Gastrocnemius medialis (tissue), 4 donors: Measurements from ENCODE around the gene CFI. TPM values are rescaled to one million over a fixed set of nuclear protein-coding genes. Genes with fewer than 3 reads are reported as not detected.

ENCODE experiments used
- ATAC-seq, 2 donors: fragments of 150-250 bp; one replicate each; pipeline ENCODE4 v1.9.1; 2016
- DNase-seq, 2 donors: peaks; one replicate each; pipeline ENCODE4 v3.0.0-alpha.2; 2019
- H3K27ac ChIP-seq, 4 donors: fragments of 200-600 bp; sonication (generic); 1 replicate in 1 of 4; 2 replicates in 3 of 4; pipeline ENCODE4 v1.5.1; 2016 to 2018; ENCODE audit warnings: mild to moderate bottlenecking in 2 of 4, moderate library complexity in 1 of 4
- H3K27me3 ChIP-seq, 3 donors: fragments of 200-600 bp; sonication (generic) in 2 of 3; 1 replicate in 1 of 3; 2 replicates in 2 of 3; pipeline versions ENCODE4 v1.5.1 to v1.6.0; 2016 to 2019; ENCODE audit warnings: mild to moderate bottlenecking in 1 of 3, moderate library complexity in 1 of 3
- H3K36me3 ChIP-seq, 2 donors: fragments of 200-600 bp; sonication (generic) in 1 of 2; one replicate each; pipeline ENCODE4 v1.5.1; 2017 to 2018
- H3K4me1 ChIP-seq, 2 donors: fragments of 200-600 bp; sonication (generic) in 1 of 2; one replicate each; pipeline ENCODE4 v1.5.1; 2016 to 2017; ENCODE audit warnings: mild to moderate bottlenecking in 2 of 2
- H3K4me3 ChIP-seq, 4 donors: fragments of 200-600 bp; sonication (generic) in 3 of 4; 1 replicate in 1 of 4; 2 replicates in 3 of 4; pipeline ENCODE4 v1.5.1; 2016 to 2019; ENCODE audit warnings: mild to moderate bottlenecking in 2 of 4
- H3K9me3 ChIP-seq, 3 donors: fragments of 200-600 bp; sonication (generic) in 2 of 3; 1 replicate in 1 of 3; 2 replicates in 2 of 3; pipeline ENCODE4 v1.5.1; 2016 to 2019
- POLR2A ChIP-seq, 2 donors: fragments of 450-650 bp; IDR thresholded peaks; one replicate each; pipeline ENCODE4 v1.6.1; 2017; ENCODE audit warnings: antibody characterized with exemption in 2 of 2, mild to moderate bottlenecking in 2 of 2, moderate library complexity in 2 of 2
- in situ Hi-C, 4 donors: fragments of 200-750 bp; cut with MboI; loops; one replicate each; pipeline versions ENCODE4 v1.15.0 to v1.8.0; 2017; ENCODE audit warnings: low sequenced_read_pairs in 4 of 4
- intact Hi-C: fragments of 100-400 bp; cut with DNase I; formaldehyde crosslinking; loops from one replicate; pipeline ENCODE4 v1.15.1; 2023; ENCODE audit warnings: low total_unique reads
- total RNA-seq, 4 donors: library from RNA; depleted of rRNA; stranded (reverse); fragments of >200 nt; gene quantifications; one replicate each; pipeline versions ENCODE4 v1.1.0 to v1.2.3, GENCODE V29; 2016
- TF ChIP-seq, protein P1 (sequence below), 5 experiments: fragments of 450-650 bp in 3 of 5; fragments of 200-600 bp in 2 of 5; sonication (generic) in 2 of 5; IDR thresholded peaks in 4 of 5; conservative IDR thresholded peaks in 1 of 5; 1 replicate in 4 of 5; 2 replicates in 1 of 5; pipeline ENCODE4 v1.5.1; 2016 to 2019; ENCODE audit warnings: antibody characterized with exemption in 5 of 5, mild to moderate bottlenecking in 3 of 5, moderate library complexity in 3 of 5

CFI gene
- total RNA-seq, 4 donors from 2014 or later, result 1.1 to 3.7 (median 3.3) TPM

DNA sequence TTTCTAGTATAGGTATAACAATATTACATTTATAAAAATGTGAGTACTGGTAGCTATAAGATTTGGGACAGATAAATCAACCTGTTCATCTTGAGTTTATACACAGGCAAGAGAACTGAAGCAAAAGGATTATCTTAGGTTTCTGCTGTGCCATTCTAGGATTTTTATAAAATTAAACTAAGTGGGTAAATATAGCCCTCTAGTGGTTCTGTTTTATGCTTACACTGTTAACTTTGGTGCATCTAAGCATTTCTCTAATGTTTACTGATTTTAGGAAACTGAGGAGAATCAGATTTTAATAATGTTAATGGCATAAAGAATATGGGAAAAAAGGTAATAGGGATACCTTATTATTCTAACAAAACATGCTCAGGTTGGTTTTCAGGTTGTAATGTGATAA, 24.9 kb upstream of the CFI start:
- Histone ChIP-seq H3K4me1 (no peaks in the 10 kb centered on the region), H3K4me3 (no peak overlapping the region), H3K27me3 (no peaks in the 10 kb centered on the region), H3K36me3 (peaks cover 0 to 34% of the 10 kb centered on the region in 2 donors), H3K27ac (no peak overlapping the region), H3K9me3 (no peaks in the 10 kb centered on the region)
- in situ Hi-C loops, result no loop called here
- DNase-seq (no peak), ATAC-seq (no peak)
- TF ChIP-seq, protein P1, sequence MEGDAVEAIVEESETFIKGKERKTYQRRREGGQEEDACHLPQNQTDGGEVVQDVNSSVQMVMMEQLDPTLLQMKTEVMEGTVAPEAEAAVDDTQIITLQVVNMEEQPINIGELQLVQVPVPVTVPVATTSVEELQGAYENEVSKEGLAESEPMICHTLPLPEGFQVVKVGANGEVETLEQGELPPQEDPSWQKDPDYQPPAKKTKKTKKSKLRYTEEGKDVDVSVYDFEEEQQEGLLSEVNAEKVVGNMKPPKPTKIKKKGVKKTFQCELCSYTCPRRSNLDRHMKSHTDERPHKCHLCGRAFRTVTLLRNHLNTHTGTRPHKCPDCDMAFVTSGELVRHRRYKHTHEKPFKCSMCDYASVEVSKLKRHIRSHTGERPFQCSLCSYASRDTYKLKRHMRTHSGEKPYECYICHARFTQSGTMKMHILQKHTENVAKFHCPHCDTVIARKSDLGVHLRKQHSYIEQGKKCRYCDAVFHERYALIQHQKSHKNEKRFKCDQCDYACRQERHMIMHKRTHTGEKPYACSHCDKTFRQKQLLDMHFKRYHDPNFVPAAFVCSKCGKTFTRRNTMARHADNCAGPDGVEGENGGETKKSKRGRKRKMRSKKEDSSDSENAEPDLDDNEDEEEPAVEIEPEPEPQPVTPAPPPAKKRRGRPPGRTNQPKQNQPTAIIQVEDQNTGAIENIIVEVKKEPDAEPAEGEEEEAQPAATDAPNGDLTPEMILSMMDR (IDR thresholded peaks at IDR 0.05 in 4 of 5, conservative IDR thresholded peaks at IDR 0.05 in 1 of 5), result peak in 3 of 5 experiments; percentile 16 to 51 (median 51)
- TF ChIP-seq POLR2A (IDR thresholded peaks at IDR 0.05), result no peak
- intact Hi-C loops, result loop anchor here (5.0 kb wide), 1 partner anchor 404 kb away; no protein-coding TSS in a partner anchor

DNA sequence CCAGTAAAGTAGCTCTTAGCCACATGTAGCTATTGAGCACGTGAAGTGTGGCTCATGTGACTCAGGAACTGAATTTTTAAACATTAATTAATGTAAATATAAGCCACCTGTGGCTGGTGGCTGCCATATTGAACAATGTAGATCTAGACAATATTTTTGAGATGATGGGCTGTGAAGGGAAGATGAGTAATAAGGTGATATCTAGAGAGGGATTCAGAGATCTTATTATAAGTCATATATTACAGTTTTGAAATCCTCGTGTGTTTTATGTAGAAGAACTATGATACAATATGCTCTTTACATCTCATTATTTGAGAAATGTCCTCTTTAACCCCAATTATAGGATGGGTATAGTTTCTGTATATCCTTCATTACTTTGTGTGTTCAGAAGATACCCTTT, 19.4 kb upstream of the CFI start:
- no peak overlapping the region for H3K27ac ChIP-seq
- in situ Hi-C loops, result loop anchor here in 1 of 4 donors (25.0 kb wide), 1 partner anchor 109 kb away; the partner anchor contains the start of gene CASP6
- H3K9me3 ChIP-seq, result no peaks in the 10 kb centered on the region
- H3K36me3 ChIP-seq, result peaks cover 0 to 56% of the 10 kb centered on the region in 2 donors
- no peak for TF ChIP-seq POLR2A (IDR thresholded peaks at IDR 0.05)
- TF ChIP-seq, protein P1 (IDR thresholded peaks at IDR 0.05 in 4 of 5, conservative IDR thresholded peaks at IDR 0.05 in 1 of 5), result no peak
- peaks cover 9 to 11% of the 10 kb centered on the region in 2 donors for H3K4me1 ChIP-seq
- H3K27me3 ChIP-seq, result no peaks in the 10 kb centered on the region
- H3K4me3 ChIP-seq, result no peak overlapping the region
- no peak for ATAC-seq
- DNase-seq, result no peak
- intact Hi-C loops, result no loop called here

DNA sequence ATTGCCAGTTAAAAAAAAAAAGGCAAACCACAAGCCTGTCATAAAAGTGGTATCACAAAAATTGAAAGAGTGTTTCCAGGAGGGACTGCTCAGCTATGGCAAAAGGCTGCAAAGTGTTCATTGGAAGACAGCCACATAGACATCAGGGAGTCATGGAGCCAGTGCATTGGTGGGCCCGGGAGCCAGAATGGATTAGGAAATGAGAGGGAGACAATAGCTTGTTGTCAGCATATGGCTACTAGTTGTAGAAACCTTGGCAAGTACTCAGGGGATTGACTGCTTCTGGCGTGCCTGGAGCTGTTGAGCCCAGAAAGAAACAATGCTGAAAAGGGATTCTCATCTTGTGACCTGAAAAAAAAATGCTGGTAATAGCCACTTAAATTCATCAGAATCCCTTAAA, 18.8 kb upstream of the CFI start:
- intact Hi-C loops (no loop called here), in situ Hi-C loops (loop anchor here in 1 of 4 donors (25.0 kb wide), 1 partner anchor 108 kb away; the partner anchor contains the start of gene CASP6)
- Histone ChIP-seq H3K27me3 (no peaks in the 10 kb centered on the region), H3K36me3 (peaks cover 0 to 56% of the 10 kb centered on the region in 2 donors), H3K4me1 (peaks cover 14 to 15% of the 10 kb centered on the region in 2 donors), H3K9me3 (no peaks in the 10 kb centered on the region), H3K4me3 (no peak overlapping the region), H3K27ac (no peak overlapping the region)
- TF ChIP-seq POLR2A (IDR thresholded peaks at IDR 0.05), result no peak
- TF ChIP-seq, protein P1 (IDR thresholded peaks at IDR 0.05 in 4 of 5, conservative IDR thresholded peaks at IDR 0.05 in 1 of 5), result no peak
- ATAC-seq, result no peak
- DNase-seq, result no peak

DNA sequence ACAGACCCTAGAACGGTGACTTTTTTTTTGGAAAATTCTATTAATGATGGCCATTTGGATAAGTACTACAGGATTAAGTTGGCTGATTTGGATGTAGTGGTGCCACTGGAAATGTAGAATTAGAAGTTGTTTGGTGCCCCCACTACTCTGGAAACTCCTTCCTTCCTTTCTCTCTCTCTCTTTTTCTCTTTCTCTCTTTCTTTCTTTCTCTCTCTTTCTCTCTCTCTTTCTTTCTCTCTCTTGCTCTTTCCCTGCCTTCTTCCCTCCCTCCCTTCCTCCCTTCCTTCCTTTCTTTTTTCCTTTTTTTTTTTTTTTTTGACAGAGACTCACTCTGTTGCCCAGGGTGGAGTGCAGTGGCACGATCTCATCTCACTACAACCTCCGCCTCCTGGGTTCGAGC, 16.5 kb upstream of the CFI start:
- ATAC-seq (no peak), DNase-seq (no peak)
- TF ChIP-seq POLR2A (IDR thresholded peaks at IDR 0.05), result no peak
- TF ChIP-seq, protein P1 (IDR thresholded peaks at IDR 0.05 in 4 of 5, conservative IDR thresholded peaks at IDR 0.05 in 1 of 5), result no peak
- peaks cover 0 to 34% of the 10 kb centered on the region in 2 donors for H3K36me3 ChIP-seq
- no peak overlapping the region for H3K4me3 ChIP-seq
- intact Hi-C loops, result loop anchor here (5.0 kb wide), 3 partner anchors 116 to 386 kb away; partner anchors contain the start of genes CASP6 and SEC24B
- H3K4me1 ChIP-seq, result peaks cover 14 to 22% of the 10 kb centered on the region in 2 donors
- in situ Hi-C loops, result loop anchor here (10.0 to 25.0 kb wide), 4 partner anchors 83 to 393 kb away; partner anchors contain the start of genes CASP6 (in 1 of the 4) and PLA2G12A (in 1 of the 4)
- no peaks in the 10 kb centered on the region for H3K27me3 ChIP-seq
- H3K9me3 ChIP-seq, result no peaks in the 10 kb centered on the region
- no peak overlapping the region for H3K27ac ChIP-seq
